Measurements from ENCODE around the gene SLC22A3.

Gene SLC22A3

DNA sequence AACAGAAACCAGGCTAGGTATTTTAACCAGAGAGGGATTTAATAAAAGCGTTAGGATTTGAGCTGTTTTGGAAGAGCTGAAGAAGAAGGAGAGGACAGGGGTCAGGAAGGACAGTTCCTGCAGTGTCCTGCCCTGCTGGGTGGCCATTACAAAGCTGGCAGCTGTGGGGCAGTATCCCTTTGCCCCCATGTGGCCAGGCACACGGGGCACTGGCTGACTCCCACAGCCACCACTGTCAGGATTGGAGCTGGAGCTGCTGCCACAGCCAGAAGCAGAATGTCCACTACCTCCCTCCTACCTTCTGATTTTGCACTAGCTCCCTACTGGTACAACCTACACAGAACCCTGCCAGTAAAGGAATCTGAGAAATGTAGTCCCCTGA lies 46.5 kb downstream of the SLC22A3 start:
- TF ChIP-seq, protein P1, sequence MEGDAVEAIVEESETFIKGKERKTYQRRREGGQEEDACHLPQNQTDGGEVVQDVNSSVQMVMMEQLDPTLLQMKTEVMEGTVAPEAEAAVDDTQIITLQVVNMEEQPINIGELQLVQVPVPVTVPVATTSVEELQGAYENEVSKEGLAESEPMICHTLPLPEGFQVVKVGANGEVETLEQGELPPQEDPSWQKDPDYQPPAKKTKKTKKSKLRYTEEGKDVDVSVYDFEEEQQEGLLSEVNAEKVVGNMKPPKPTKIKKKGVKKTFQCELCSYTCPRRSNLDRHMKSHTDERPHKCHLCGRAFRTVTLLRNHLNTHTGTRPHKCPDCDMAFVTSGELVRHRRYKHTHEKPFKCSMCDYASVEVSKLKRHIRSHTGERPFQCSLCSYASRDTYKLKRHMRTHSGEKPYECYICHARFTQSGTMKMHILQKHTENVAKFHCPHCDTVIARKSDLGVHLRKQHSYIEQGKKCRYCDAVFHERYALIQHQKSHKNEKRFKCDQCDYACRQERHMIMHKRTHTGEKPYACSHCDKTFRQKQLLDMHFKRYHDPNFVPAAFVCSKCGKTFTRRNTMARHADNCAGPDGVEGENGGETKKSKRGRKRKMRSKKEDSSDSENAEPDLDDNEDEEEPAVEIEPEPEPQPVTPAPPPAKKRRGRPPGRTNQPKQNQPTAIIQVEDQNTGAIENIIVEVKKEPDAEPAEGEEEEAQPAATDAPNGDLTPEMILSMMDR (IDR thresholded peaks at IDR 0.05), result no peak

DNA sequence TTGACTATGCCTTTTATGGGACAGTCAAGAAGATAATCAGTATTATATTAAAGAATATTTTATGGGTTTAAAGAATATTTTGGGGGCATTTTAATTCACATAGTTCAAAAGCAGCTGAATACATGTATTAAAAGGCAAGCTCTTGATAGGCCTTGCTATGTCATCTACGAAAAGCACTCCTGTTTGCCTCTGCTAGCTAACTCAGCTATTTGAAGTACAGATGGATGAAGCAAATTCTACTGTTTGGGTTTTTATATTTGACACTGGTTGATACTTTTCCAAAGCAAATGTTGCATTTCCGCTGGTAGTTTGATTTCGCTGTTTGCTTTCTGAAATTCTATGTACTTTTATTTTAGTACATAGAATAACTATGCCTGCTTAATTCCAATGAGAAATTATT lies 47.0 kb downstream of the SLC22A3 start:
- TF ChIP-seq, protein P1 (IDR thresholded peaks at IDR 0.05), result no peak

DNA sequence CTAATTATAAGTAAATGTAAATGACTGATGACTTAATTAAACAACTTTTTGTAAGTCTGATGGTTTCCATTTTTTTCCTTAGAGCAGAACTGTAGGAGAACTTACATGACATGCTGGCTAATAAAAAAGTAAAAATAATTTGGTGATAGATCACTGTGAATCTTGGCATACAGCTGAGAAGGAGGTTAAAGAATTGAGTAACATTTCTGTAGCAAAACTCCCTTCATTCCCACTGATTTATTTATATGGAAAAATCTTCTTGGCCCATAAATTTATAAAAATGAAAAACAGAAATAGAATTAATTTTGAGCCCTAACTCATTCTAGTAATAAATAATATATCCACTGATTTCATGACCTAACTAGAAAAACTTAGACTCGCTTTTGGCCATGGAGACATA lies 48.1 kb downstream of the SLC22A3 start:
- TF ChIP-seq, protein P1 (IDR thresholded peaks at IDR 0.05), result no peak

DNA sequence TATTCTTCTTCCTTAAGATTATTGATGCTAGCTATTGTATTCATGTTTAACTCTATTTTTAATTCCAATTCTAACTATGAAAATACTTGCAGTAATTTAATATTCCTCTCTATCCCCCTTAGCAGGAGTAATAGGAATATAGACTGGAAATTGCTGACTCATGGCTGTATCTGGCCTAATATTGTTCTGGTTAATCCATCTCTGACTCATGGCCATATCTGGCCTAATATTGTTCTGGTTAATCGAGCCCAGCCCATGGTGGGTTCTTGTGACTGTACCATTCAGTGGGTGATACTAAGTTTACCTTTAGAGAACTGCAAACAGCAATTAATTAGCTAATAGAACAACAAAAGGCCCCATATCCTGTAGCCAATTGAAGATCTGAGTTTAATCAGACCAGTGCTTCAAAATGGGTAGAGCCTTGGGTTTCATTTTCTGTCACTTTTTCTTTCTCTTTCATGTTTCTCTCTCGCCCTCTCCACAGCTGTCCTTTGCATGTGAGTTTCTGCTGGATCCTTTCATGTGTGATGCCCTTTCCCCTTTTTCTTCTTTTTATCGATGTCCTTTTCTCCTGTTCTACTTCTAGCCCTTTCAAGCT lies 50.6 kb downstream of the SLC22A3 start:
- TF ChIP-seq, protein P1 (IDR thresholded peaks at IDR 0.05), result no peak

DNA sequence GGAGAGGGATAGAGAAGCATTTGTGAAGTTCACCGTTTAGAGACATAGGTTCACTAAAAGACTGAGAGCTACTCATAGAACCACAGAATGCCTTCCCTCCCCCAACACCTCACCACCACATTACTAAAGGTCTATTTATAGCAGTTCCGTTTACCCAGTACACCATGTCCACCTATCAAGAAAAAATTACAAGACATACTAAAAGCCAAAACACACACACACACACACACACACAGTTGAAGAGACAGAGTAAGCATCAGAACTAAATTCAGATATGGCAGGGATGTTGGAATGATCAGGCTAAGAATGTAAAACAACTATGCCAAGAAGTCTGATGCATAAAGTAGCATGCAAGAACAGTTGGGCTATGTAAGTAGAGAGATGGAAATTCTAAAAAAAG lies 52.3 kb downstream of the SLC22A3 start:
- TF ChIP-seq, protein P1 (IDR thresholded peaks at IDR 0.05), result no peak

DNA sequence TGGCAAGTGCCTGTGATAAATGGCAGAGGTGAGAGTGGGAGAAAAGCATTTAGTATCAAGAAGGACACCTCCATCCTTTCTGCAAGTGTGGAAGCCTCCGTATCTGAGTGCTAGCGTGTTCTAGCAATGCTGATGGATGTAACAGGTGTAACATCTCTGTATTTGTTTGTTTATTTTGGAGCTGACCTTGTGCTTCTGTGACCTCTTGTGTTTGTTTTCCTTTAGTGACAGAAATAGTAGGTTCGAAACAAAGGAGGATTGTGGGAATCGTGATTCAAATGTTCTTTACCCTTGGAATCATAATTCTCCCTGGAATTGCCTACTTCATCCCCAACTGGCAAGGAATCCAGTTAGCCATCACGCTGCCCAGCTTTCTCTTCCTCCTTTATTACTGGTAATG lies 60.4 kb downstream of the SLC22A3 start:
- TF ChIP-seq, protein P1 (IDR thresholded peaks at IDR 0.05), result no peak

DNA sequence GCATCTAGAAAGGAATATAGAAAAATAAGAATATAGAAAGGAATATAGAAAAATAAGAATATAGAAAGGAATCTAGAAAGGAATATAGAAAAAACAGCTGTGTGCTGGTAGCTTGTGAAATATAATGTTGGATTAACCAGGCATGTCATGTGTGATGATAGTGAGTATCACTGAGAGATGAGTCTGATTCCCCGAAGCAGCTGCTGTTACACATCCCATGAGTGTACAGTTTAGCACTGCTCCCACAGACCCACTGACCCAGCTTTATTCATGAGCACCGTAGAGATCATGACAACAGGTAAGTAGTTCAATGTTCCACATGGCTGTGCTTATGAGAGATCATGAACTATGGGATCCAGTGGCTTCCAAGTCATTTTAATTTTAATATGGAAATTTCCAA lies 64.8 kb downstream of the SLC22A3 start:
- TF ChIP-seq, protein P1 (IDR thresholded peaks at IDR 0.05), result no peak

DNA sequence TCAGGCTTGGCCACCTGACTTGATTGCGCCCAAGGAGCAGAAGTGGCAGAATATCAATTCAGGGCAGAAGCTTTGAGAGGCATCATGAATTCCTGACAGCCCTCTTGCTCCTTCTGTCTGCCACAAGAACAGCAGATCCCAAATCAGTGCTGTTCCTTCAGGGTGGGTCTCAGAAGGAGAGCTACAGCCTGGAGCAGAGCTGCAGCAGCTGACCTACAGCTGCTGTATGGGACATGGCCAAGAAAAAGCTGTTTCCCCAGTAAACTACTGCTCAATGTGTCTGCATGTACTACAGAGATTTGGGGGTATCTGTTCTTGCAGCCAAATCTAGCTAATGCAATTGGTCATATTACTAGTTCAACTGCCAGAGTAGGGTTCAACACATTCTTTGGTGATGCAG lies 69.0 kb downstream of the SLC22A3 start:
- TF ChIP-seq, protein P1 (IDR thresholded peaks at IDR 0.05), result no peak
